GM12892 (cell line): ENCODE results near the gene COL19A1.
"Not testable (repeated sequence)": the region's sequence is repeated elsewhere in the genome, so short reads cannot be mapped to it uniquely, and the experiment has no call there.

Experiments
- POLR2A ChIP-seq: IDR thresholded peaks from 2 replicates; pipeline ENCODE4 v1.6.1; 2011; ENCODE audit warnings: low read depth, low read length, control low read depth
- TAF1 ChIP-seq: IDR thresholded peaks from 2 replicates; pipeline ENCODE4 v1.6.1; 2011; ENCODE audit warnings: low read depth, mild to moderate bottlenecking, control low read depth, low read length, borderline replicate concordance

- not testable (repeated sequence) for TF ChIP-seq POLR2A, TAF1
Measured at GRCh38 chr6:70010339-70010738, 144.0 kb downstream of the COL19A1 start.
